ENCODE results near the gene SLC38A2. TPM values are rescaled to one million over a fixed set of nuclear protein-coding genes. Genes with fewer than 3 reads are reported as not detected.

SLC38A2 gene
- total and polyA plus RNA-seq, 2 experiments from 2014 or later, result 181 to 718 TPM

- Histone ChIP-seq H3K27ac (ENCODE audit: low read depth) (peak overlapping the region; percentile 51; the same call in 1 of the 2 replicates), H3K27me3 (ENCODE audit: insufficient read depth) (no peaks in the 10 kb centered on the region), H3K4me2 (peak overlapping the region; percentile 91), H4K20me1 (replicated peaks; ENCODE audit: insufficient read depth) (peaks cover 79% of the 10 kb centered on the region), H2AFZ (no peak overlapping the region), H3K4me3 (peak overlapping the region; percentile 83), H3K79me2 (replicated peaks; ENCODE audit: insufficient read depth) (peaks cover 77% of the 10 kb centered on the region), H3K9me2 (ENCODE audit: insufficient read depth) (no peaks in the 10 kb centered on the region), H3K36me3 (ENCODE audit: insufficient read depth) (peaks cover 86% of the 10 kb centered on the region), H3K4me1 (ENCODE audit: insufficient read depth) (peaks cover 23% of the 10 kb centered on the region), H3F3A (replicated peaks; ENCODE audit: low read depth) (peaks cover 85% of the 10 kb centered on the region)
- H3K4me3 Mint-ChIP-seq, result peak overlapping the region; percentile 59
- H3K27ac Mint-ChIP-seq, result peak overlapping the region; percentile 48; the same call in 1 of the 2 replicates
- DNase-seq (ENCODE audit: low spot score) (no peak), ATAC-seq (no peak)
- H3K9me3 Mint-ChIP-seq, result peaks cover 8% of the 10 kb centered on the region; the same call in 2 of the 3 replicates
- H3K27me3 Mint-ChIP-seq (ENCODE audit: insufficient read depth, low read depth, poor library complexity), result peaks cover 18% of the 10 kb centered on the region
- TF ChIP-seq EZH2phosphoT487 (IDR thresholded peaks at IDR 0.05; ENCODE audit: unreplicated experiment) (no peak), EZH2 (IDR thresholded peaks at IDR 0.05; ENCODE audit: low read depth, unreplicated experiment) (no peak), JUNB (IDR thresholded peaks at IDR 0.05; ENCODE audit: unreplicated experiment) (no peak), CTCF (conservative IDR thresholded peaks at IDR 0.05; ENCODE audit: low read depth in 2 of 2) (no peak), CREB1 (CRISPR knock-in tag; IDR thresholded peaks at IDR 0.05; ENCODE audit: low read depth) (no peak)
- H3K36me3 Mint-ChIP-seq (ENCODE audit: low read depth), result peaks cover 99% of the 10 kb centered on the region
- H3K4me1 Mint-ChIP-seq, result peaks cover 40% of the 10 kb centered on the region
Measured at GRCh38 chr12:46367351-46368029, 5.1 kb downstream of the SLC38A2 start.

- peak overlapping the region; percentile 59; the same call in 2 of the 3 replicates for H3K4me3 Mint-ChIP-seq
- no peaks in the 10 kb centered on the region for H3K27me3 ChIP-seq (ENCODE audit: insufficient read depth)
- H3K36me3 Mint-ChIP-seq (ENCODE audit: low read depth), result peaks cover 100% of the 10 kb centered on the region
- peaks cover 6% of the 10 kb centered on the region; the same call in 1 of the 3 replicates for H3K9me3 Mint-ChIP-seq
- peaks cover 89% of the 10 kb centered on the region for H3F3A ChIP-seq (replicated peaks; ENCODE audit: low read depth)
- no peak overlapping the region for H3K27ac Mint-ChIP-seq
- H3K9me2 ChIP-seq (ENCODE audit: insufficient read depth), result no peaks in the 10 kb centered on the region
- ATAC-seq (no peak), DNase-seq (ENCODE audit: low spot score) (no peak)
- peaks cover 93% of the 10 kb centered on the region for H3K36me3 ChIP-seq (ENCODE audit: insufficient read depth)
- peaks cover 40% of the 10 kb centered on the region for H3K4me1 Mint-ChIP-seq
- peaks cover 13% of the 10 kb centered on the region for H3K27me3 Mint-ChIP-seq (ENCODE audit: insufficient read depth, low read depth, poor library complexity)
- H4K20me1 ChIP-seq (replicated peaks; ENCODE audit: insufficient read depth), result peaks cover 84% of the 10 kb centered on the region
- TF ChIP-seq STAT1 (IDR thresholded peaks at IDR 0.05; ENCODE audit: unreplicated experiment), result no peak
- peak overlapping the region; percentile 35; the same call in 1 of the 2 replicates for H3K27ac ChIP-seq (ENCODE audit: low read depth)
- peaks cover 70% of the 10 kb centered on the region for H3K79me2 ChIP-seq (replicated peaks; ENCODE audit: insufficient read depth)
- no peak overlapping the region for H3K4me3 ChIP-seq
- H2AFZ ChIP-seq, result no peak overlapping the region
- peak overlapping the region; percentile 91; the same call in 1 of the 2 replicates for H3K4me2 ChIP-seq
- peaks cover 23% of the 10 kb centered on the region for H3K4me1 ChIP-seq (ENCODE audit: insufficient read depth)
Measured at GRCh38 chr12:46366771-46367170, 5.8 kb downstream of the SLC38A2 start.

- TF ChIP-seq NANOG (IDR thresholded peaks at IDR 0.05; ENCODE audit: borderline replicate concordance) (no peak), ZNF114 (CRISPR knock-in tag; IDR thresholded peaks at IDR 0.05) (no peak), CREB1 (CRISPR knock-in tag; IDR thresholded peaks at IDR 0.05; ENCODE audit: low read depth) (no peak), EZH2 (IDR thresholded peaks at IDR 0.05; ENCODE audit: low read depth, unreplicated experiment) (no peak), CTCF (conservative IDR thresholded peaks at IDR 0.05; ENCODE audit: low read depth in 2 of 2) (no peak), POLR2AphosphoS5 (IDR thresholded peaks at IDR 0.05; ENCODE audit: low read depth) (no peak; the same call in 1 of the 2 replicates), STAT1 (IDR thresholded peaks at IDR 0.05; ENCODE audit: unreplicated experiment) (no peak)
- no peaks in the 10 kb centered on the region for H3K9me2 ChIP-seq (ENCODE audit: insufficient read depth)
- peaks cover 82% of the 10 kb centered on the region for H4K20me1 ChIP-seq (replicated peaks; ENCODE audit: insufficient read depth)
- no peak overlapping the region for H3K4me3 ChIP-seq
- peaks cover 100% of the 10 kb centered on the region for H3K36me3 ChIP-seq (ENCODE audit: insufficient read depth)
- no peak overlapping the region for H2AFZ ChIP-seq
- 0 out of 2 replicates have a peak overlapping the region, but pooled peaks have one; percentile 62 for H3K27ac Mint-ChIP-seq
- peaks cover 23% of the 10 kb centered on the region for H3K4me1 ChIP-seq (ENCODE audit: insufficient read depth)
- no peak overlapping the region for H3K4me2 ChIP-seq
- ATAC-seq (no peak), DNase-seq (ENCODE audit: low spot score) (no peak)
- peaks cover 5% of the 10 kb centered on the region for H3K27me3 Mint-ChIP-seq (ENCODE audit: insufficient read depth, low read depth, poor library complexity)
- 0 out of 3 replicates have a peak, but pooled peaks cover under 1% of the 10 kb centered on the region for H3K9me3 Mint-ChIP-seq
- peaks cover 91% of the 10 kb centered on the region for H3F3A ChIP-seq (replicated peaks; ENCODE audit: low read depth)
- 0 out of 3 replicates have a peak overlapping the region, but pooled peaks have one; percentile 24 for H3K4me3 Mint-ChIP-seq
- peak overlapping the region; percentile 35; the same call in 1 of the 2 replicates for H3K27ac ChIP-seq (ENCODE audit: low read depth)
- H3K27me3 ChIP-seq (ENCODE audit: insufficient read depth), result no peaks in the 10 kb centered on the region
- H3K79me2 ChIP-seq (replicated peaks; ENCODE audit: insufficient read depth), result peaks cover 62% of the 10 kb centered on the region
- peaks cover 100% of the 10 kb centered on the region for H3K36me3 Mint-ChIP-seq (ENCODE audit: low read depth)
- H3K4me1 Mint-ChIP-seq, result peaks cover 40% of the 10 kb centered on the region
Measured at GRCh38 chr12:46365951-46366379, 6.6 kb downstream of the SLC38A2 start.

Data from GM23338 (cell line).